ENCODE data around the gene MGAT5. TPM values are rescaled to one million over a fixed set of nuclear protein-coding genes. Genes with fewer than 3 reads are reported as not detected.

Gene MGAT5
- total and polyA plus RNA-seq, 7 donors, result 1.1 to 7.0 (median 2.1) TPM

DNA sequence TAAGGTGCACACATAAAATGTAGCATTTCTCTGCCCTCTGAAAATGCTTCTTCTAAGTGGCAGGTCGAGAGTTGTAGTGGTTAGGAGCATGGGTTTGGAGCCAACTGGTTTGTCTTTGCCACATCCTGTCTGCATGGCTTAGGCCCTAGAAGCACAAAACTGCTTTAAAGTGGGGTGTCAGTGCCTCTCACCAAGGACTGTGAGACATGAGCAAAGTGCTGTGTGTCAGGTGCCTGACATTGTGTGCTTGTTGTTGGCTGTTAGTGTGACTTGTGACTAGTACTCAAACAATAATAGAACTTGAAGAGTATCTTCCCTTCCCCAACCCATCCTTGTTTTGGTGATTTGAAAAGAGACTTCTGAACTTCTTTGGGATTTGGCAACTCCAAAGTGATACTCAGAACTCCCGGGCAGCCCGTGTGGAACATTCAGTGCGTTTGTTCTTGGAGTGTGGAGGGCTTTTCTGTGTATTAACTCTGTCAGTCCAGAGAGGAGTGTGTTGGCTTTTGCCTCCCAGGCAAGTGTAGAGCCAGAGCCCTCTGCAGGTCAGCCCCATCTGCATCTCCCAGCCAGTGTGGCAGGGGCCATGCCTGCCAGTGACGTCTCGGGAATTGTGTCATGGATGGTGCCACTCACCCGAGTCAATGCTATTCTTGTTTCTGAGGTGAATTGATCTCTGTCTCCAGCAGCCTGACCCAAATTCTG is 5.0 kb downstream of the MGAT5 start:
- TF ChIP-seq, protein P1, sequence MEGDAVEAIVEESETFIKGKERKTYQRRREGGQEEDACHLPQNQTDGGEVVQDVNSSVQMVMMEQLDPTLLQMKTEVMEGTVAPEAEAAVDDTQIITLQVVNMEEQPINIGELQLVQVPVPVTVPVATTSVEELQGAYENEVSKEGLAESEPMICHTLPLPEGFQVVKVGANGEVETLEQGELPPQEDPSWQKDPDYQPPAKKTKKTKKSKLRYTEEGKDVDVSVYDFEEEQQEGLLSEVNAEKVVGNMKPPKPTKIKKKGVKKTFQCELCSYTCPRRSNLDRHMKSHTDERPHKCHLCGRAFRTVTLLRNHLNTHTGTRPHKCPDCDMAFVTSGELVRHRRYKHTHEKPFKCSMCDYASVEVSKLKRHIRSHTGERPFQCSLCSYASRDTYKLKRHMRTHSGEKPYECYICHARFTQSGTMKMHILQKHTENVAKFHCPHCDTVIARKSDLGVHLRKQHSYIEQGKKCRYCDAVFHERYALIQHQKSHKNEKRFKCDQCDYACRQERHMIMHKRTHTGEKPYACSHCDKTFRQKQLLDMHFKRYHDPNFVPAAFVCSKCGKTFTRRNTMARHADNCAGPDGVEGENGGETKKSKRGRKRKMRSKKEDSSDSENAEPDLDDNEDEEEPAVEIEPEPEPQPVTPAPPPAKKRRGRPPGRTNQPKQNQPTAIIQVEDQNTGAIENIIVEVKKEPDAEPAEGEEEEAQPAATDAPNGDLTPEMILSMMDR (IDR thresholded peaks at IDR 0.05), result no peak
- intact Hi-C loops (cut with DNase I), result no loop called here
- Histone ChIP-seq H3K4me1 (peaks cover 17% of the 10 kb centered on the region), H3K4me3 (no peak overlapping the region), H3K36me3 (ENCODE audit: insufficient read depth in 1 of 2, low read depth in 1 of 2) (no peaks in the 10 kb centered on the region), H3K27me3 (ENCODE audit: insufficient read depth in 3 of 3, low read length in 2 of 3) (no peaks in the 10 kb centered on the region), H3K9me3 (no peaks in the 10 kb centered on the region), H3K27ac (no peak overlapping the region)
- DNase-seq (peak in 1 of 2 donors; percentile 20), ATAC-seq (peak in 1 of 4 donors; percentile 48)
- 45 to 61% (median 50%) methylated on average over 7 of the region's 7 CpGs for WGBS, 3 donors

DNA sequence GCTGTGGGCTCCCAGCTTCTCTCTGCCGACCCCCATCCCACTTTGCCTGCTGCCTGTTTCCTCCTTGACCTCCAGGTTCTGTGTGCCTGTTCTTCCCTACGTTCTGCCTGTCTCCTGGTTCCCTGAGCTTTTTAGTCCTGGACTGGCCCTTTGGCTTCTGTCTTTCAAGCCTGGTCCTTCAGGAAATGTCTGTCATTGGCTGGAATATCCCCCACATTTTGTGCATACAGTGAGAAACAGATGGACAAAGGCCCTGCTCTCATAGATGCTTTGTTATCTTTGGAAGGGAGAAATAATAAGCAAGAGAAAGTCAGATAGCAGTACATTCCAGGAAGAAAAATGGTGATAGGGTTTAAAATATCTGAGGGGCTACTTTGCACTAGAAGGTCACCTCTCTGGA is 5.7 kb downstream of the MGAT5 start:
- DNase-seq (no peak), ATAC-seq (no peak)
- no peak overlapping the region for H3K4me3 ChIP-seq
- H3K27me3 ChIP-seq (ENCODE audit: insufficient read depth in 3 of 3, low read length in 2 of 3), result no peaks in the 10 kb centered on the region
- H3K4me1 ChIP-seq, result peaks cover 17% of the 10 kb centered on the region
- H3K36me3 ChIP-seq (ENCODE audit: insufficient read depth in 1 of 2, low read depth in 1 of 2), result no peaks in the 10 kb centered on the region
- intact Hi-C loops (cut with DNase I), result no loop called here
- H3K9me3 ChIP-seq, result no peaks in the 10 kb centered on the region
- 75 to 93% (median 78%) methylated on average over 2 of the region's 2 CpGs for WGBS, 3 donors
- H3K27ac ChIP-seq, result no peak overlapping the region
- TF ChIP-seq, protein P1 (IDR thresholded peaks at IDR 0.05), result no peak

DNA sequence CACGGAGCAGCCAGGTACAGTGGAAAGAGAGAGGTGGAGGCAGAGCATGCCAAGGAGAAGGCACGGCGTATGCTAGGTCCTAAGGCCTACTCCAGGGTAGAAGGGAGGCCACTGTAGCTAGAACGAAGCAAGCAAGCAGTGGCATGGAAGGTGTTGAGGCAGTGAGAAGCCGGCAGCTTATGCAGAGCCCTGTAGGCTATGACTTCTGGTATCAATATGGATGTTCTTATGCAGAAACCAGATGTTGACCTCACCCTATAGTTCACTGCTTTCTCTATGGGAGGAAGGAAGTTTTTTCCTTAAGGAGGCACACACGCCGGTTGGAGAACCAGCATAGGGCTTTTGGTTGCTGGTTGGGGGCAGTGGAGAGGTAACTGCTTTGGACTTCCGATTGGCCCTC is 6.1 kb downstream of the MGAT5 start:
- H3K36me3 ChIP-seq (ENCODE audit: insufficient read depth in 1 of 2, low read depth in 1 of 2), result no peaks in the 10 kb centered on the region
- peaks cover 17% of the 10 kb centered on the region for H3K4me1 ChIP-seq
- no peak overlapping the region for H3K27ac ChIP-seq
- TF ChIP-seq, protein P1 (IDR thresholded peaks at IDR 0.05), result no peak
- WGBS, 3 donors, result 75 to 86% (median 81%) methylated on average over 8 of the region's 8 CpGs
- no peak overlapping the region for H3K4me3 ChIP-seq
- H3K27me3 ChIP-seq (ENCODE audit: insufficient read depth in 3 of 3, low read length in 2 of 3), result no peaks in the 10 kb centered on the region
- DNase-seq (no peak), ATAC-seq (no peak)
- H3K9me3 ChIP-seq, result no peaks in the 10 kb centered on the region
- intact Hi-C loops (cut with DNase I), result no loop called here

DNA sequence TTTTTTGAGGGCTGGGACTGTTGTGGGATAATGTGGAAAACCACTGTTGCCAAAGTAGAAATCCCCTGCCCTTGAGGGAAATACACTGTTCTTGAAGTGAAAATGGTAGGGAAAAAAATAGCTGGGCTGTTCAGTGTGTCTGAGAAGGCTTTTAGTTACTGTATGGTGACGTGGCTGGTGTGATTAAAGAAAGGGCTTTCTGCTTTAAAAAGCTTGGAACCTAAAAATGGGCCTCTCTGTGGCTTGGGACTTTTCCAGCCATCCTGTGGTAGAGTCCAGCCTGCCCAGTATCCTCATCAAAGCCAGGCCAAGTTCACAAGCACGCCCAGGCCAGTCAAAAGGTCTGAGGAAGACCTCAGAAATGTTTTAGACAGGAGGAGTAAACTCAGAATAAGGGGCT is 6.8 kb downstream of the MGAT5 start:
- Histone ChIP-seq H3K4me1 (peaks cover 17% of the 10 kb centered on the region), H3K4me3 (no peak overlapping the region), H3K36me3 (ENCODE audit: insufficient read depth in 1 of 2, low read depth in 1 of 2) (no peaks in the 10 kb centered on the region), H3K27ac (no peak overlapping the region), H3K27me3 (ENCODE audit: insufficient read depth in 3 of 3, low read length in 2 of 3) (no peaks in the 10 kb centered on the region), H3K9me3 (no peaks in the 10 kb centered on the region)
- no peak for ATAC-seq
- intact Hi-C loops (cut with DNase I), result no loop called here
- DNase-seq, result no peak
- TF ChIP-seq, protein P1 (IDR thresholded peaks at IDR 0.05), result no peak
- 59 to 73% (median 67%) methylated on average over 2 of the region's 2 CpGs for WGBS, 3 donors

Measured in psoas muscle (tissue), 8 donors.